ENCODE results near the gene TCHHL1.
"Not testable (repeated sequence)": the region's sequence is repeated elsewhere in the genome, so short reads cannot be mapped to it uniquely, and the experiment has no call there.

TCHHL1 gene

GRCh38 chr1:152084853-152085252, 4.0 kb downstream of the TCHHL1 start:
- no peak for DNase-seq

DNA sequence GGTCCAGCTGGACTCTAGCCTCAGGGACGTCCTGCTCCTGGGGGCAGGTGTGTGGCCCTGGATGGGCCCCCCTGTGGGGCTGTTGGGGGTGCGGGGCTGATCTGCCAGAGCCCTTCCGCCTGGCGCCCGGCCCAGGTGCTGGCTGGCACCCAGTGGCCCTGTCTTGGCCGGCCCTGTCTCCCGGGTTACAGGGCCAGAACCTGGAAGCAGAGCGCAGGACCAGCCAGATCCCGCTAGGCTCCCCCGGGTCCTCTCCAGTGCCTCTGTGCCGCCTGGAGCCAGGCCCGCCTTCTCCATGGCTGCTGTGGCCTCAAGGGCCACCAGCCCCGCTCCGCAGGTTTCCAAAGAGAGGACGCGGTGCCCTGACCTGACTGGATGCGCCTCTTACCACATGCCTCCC, 7.8 kb downstream of the TCHHL1 start:
- DNase-seq = not testable (repeated sequence)

GRCh38 chr1:152080494-152080893, 8.4 kb downstream of the TCHHL1 start:
- DNase-seq = not testable (repeated sequence)

- no peak for DNase-seq
Measured at GRCh38 chr1:152078831-152079441, 9.9 kb downstream of the TCHHL1 start.

- DNase-seq = no peak
Measured at GRCh38 chr1:152072311-152072710, 16.6 kb downstream of the TCHHL1 start.

GRCh38 chr1:152071123-152071522, 17.7 kb downstream of the TCHHL1 start:
- no peak for DNase-seq

GRCh38 chr1:152067929-152068328, 20.9 kb downstream of the TCHHL1 start:
- no peak for DNase-seq

- DNase-seq = no peak
Measured at GRCh38 chr1:152067150-152067549, 21.7 kb downstream of the TCHHL1 start.

- DNase-seq = no peak
Measured at GRCh38 chr1:152061952-152062351, 26.9 kb downstream of the TCHHL1 start.

DNA sequence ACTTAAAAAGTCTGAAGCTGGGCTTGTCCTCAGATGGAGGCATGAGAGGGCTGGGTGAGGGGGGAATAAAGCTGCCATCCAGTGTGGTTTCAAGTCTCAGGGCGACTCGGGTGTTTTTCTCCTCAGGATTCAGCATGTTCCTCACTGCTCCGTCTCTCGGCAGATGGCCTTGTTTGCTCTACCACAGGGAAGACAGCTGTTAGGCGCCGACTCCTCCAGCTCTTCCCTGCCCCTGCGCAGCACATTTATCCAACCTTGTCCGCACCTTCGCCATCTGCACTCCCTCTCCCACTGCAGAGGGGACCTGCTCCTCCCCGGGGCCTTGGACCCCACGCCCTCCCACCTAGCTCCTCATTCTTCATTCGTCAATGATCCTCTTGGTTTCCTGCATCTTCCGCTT, 35.5 kb downstream of the TCHHL1 start:
- DNase-seq = peak; percentile 99

- peak; percentile 76 for DNase-seq
Measured at GRCh38 chr1:152052606-152053005, 36.3 kb downstream of the TCHHL1 start.

GRCh38 chr1:152050886-152051675, 37.8 kb downstream of the TCHHL1 start:
- DNase-seq = no peak

- DNase-seq = no peak
Measured at GRCh38 chr1:152049291-152050083, 39.4 kb downstream of the TCHHL1 start.

DNA sequence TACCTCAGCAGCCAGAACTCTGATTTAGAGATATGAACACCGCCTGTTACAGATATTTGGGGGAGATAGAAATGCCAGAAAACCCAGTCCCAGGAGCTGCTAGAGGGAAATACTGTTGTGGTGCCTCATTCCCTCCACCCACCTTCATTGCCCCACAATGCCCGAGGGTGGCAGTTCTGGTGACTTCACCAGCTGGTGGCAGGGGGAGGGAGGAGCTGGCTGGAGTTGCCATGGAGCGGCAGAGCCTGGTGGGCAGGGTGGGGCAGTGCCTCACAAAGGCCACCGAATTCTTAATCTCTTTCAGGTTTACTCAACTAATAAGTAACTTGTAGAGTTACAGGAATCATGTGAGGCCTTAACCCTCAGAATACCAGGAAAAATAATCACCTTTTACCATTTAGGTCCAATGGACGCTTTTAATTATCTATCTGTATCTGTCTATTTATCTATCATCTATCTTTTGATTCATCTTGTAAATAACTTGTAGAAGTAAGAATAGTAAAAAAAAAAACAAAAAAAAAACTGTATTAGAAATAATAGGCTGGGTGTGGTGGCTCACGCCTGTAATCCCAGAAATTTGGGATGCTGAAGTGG, 40.4 kb downstream of the TCHHL1 start:
- peak; percentile 82 for DNase-seq

- DNase-seq = peak; percentile 95
Measured at GRCh38 chr1:152047730-152048415, 41.0 kb downstream of the TCHHL1 start.

DNA sequence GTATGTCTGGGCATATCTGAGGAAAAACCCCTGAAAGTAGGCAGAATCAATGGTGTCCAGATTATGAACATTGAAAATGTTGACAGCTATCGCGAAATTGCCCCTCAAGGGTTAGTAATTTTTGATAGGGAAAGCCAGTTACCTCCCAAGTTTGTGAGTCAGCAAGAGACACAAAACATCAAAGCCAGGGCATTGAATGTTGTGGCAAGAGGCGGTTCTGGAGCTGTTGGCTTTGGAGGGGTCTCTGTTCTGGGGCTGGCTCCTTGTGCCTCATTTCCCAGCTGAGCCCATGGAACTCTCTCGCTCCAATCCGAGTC, 41.5 kb downstream of the TCHHL1 start:
- DNase-seq = no peak

DNA sequence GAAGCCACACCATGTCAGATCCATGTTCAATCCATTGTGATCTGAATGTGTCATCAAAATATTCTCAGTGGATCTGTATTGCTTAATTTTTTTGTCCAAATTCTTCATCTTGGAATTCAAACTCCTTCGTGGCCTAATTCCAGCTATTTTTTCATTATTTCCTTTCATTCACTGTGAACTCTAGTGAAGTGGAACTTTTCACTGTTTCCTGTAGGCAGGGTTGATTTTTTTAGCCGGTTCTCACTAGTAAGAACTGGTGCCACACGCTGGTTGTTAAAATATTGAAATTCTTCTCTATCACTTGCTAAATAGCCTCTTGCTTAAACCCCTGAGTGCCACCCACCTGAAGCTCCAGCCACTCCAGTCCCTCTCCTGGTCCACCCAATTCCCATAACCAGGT, 44.5 kb downstream of the TCHHL1 start:
- DNase-seq = no peak

- DNase-seq = no peak
Measured at GRCh38 chr1:152043870-152044269, 45.0 kb downstream of the TCHHL1 start.

GRCh38 chr1:152042030-152042429, 46.8 kb downstream of the TCHHL1 start:
- DNase-seq = no peak

- no peak for DNase-seq
Measured at GRCh38 chr1:152039886-152040285, 49.0 kb downstream of the TCHHL1 start.

- DNase-seq = no peak
Measured at GRCh38 chr1:152039461-152039860, 49.4 kb downstream of the TCHHL1 start.

- no peak for DNase-seq
Measured at GRCh38 chr1:152038871-152039270, 50.0 kb downstream of the TCHHL1 start.

All from DMS 273 treated with DMSO at 0.1 percent for 48 hours (cell line).